HG02885 (cell line): ENCODE data around the gene KLHDC7B.
"Not testable (repeated sequence)": the region's sequence is repeated elsewhere in the genome, so short reads cannot be mapped to it uniquely, and the experiment has no call there.

Experiments used
- ATAC-seq: cut with Tn5 transposase; IDR thresholded peaks from one replicate; pipeline ENCODE4 v1.9.1; 2021; ENCODE audit warnings: mild to moderate bottlenecking; ENCODE audit not compliant: unreplicated experiment, poor library complexity

Gene KLHDC7B

DNA sequence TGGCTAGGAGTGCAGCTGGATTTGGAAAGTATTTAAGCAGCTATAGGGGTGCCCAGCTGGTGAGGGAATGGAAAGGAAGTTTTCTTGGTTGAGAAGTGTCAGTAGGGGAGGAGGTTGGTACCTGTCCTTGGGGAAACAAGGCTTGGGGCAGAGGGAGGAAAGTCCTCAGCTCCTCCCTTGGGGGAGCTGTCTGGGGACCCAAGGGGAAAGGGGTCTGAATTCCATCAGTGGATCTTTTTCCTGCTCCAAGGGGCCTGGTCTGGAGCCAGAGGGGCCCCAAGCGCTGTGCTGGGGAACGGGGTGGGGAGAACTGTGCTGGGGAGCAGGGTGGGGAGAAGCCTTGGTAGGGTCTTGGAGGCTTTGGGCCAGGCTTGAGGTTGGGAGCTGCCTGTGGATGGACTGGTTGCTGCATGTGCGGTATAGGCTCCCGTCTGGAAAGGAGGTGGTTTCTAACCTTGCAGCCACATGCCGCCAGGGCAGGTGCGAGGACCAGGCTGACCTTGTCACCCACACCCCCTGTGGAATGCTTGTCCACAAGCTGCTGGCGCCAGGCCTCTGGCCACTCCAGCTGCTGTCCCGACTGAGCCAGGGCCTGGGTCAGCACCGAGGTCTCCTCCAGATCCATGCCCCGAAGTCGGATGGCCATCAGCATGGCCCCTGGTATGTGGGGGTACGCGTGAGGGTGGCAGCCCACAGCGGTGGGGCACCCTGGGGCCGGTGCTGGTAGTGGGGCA lies 16.9 kb upstream of the KLHDC7B start:
- no peak for ATAC-seq

DNA sequence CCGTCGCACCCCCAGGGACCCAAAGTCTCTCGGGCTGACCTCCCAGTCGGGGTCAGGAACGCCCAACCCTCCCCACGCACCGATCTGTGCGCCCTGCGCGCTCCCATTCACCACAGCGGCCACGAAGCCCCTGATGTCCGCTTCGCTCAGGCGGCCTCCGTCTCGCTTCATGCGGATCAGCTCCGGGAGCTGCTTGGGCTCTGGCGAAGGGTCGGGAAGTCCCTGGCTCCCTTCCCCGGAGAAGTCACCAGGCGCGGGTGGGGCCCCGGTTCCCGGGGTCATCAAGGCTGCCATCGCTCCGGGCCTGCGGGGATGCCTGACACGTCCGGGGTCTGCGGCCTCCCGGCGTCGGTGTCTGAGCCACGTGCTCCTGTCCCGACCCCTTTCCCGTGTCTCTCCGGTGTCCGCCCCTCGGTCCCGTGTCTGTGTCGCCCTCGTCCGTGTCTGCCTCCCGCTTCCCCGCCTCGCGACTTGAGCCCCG lies 16.2 kb upstream of the KLHDC7B start:
- ATAC-seq, result no peak

DNA sequence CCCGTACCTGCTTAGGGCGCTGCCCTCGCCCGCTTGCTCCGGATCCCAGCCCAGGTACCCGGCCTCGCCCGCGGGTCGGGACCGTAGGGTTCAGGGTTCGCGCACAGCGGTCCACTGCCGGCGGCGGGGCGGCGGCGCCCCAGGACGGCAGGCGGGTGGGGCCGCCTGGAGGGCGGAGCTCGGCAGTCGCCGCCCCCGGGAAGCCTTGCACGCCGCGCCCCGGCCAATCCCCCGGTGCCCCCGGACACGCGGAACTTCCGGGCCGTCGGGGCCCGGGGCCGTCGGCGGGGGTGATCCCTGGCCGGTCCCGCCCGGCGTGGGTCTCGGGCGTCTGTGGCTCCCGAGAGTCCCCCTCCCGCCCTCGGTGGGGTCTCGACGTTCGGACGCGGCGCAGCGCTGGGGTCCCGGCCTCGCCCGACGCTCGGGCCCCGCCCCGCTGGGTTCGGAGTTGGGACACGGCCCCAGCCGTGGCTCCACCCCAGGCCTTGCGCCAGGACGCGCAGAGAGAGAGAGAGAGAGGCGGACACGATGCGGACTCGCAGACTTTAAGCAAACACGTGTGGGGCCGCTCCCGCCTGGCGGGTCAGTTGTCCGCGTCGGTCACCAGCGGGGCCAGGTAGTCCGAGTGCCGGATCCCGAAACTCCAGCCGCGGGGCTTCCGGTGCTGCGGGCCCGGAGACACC lies 15.7 kb upstream of the KLHDC7B start, which contains the start of gene TYMP:
TSS of gene TYMP (minus strand) at position 116 of the 683 bp plus-strand sequence. CDS start 303 bp downstream, outside the sequence.
- peak; percentile 19 for ATAC-seq

DNA sequence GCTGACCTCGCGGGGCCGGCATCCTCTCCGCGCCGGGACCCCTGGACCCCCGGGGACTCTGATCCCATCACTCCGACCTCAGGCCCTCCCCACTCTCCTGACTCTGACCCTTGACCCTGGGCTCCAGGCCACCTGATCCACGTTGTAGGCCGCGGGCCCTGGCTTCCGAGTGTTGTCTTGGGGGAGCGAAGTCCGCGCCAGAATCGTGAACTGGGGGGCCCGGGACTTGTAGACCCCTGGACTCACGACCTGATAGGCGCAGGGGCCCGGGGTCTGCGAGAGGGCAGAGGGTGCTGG lies 15.2 kb upstream of the KLHDC7B start:
- ATAC-seq, result peak; percentile 0

DNA sequence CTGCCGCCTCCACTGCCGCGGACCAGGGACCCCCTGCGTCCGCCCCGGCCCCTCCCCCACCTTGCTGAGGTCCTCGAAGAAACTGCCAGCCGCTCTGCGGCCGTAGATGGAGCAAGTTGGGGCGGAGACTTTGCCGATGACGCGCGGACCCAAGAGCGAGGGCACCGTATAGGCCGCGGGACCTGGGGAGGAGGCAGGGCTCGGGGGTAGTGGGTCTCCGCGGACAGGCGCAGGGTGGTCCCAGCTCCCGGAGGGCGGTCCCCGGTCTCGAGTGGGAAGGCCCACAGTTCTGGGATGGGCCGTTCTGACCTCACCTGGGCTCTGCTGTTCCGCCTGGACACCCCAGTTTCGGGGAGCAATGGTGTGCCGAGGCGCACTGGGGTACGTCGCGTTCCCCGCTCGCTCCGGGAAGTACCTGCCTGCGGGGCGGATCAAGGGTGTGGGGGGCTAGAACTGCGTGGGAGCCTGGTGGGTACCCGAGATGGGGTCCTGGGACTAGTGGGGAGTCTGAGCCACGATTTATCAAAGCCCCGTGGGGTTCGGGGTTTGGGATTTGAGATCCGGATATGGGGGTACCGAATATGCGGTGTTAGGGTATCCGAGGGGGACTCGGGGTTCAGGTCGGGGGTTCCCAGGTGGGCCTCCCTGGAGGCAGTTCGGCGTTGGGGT lies 14.7 kb upstream of the KLHDC7B start:
- ATAC-seq, result no peak

DNA sequence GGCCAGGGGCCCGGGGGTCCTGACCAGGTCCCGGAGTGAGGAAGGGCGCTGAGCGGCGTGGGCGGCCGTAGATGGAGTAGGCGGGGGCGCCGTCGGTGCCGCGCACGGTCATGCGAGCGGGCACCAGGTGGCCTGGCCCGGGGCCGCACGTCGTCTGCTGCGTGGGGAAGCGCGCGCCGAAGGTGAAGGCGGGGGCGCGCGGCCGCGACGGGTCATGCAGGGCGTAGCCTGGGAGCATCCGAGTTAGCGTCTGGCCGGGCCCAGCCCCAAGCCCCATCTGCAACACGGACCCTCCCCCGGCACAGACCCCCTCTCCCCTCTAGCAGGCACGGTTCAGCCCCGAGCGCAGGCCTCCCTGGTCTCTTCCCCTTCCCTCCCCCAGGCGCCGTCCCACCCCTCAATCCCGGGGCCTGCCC lies 14.1 kb upstream of the KLHDC7B start:
- ATAC-seq, result no peak

DNA sequence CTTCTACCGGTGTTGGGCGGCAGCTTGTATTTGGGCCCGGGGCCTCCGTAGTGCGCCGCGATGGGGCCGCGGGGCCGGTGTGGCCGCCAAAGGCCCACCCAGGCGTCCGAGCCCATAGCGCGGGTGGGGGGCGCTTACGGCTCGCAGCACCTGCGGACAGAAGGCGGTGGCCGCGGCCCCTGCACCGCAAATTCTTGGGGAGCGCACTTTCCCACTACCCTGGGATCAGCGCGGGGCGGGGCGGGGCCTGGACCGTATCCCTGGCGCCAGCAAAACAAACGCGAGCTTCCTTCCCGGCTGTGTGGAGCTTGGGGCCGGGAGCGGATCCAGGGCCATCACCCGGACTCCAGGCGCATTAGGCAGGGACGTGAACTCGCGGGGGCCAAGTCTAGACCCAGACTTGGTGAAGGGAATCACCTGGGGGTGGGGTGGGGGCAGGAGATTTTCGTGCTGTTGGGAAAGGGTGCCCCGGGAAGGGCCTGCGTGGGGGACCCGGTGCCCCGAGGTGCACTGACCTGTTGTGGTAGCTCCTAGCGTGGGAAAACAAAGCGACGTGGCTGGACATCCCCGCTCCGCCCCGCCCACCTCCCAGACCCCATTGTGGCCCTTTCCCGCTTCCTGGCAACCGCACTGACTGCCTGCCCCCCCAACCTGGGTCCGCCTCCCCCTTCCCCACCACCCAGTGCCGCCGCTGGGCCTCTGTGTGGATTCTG lies 13.6 kb upstream of the KLHDC7B start:
- ATAC-seq, result no peak

DNA sequence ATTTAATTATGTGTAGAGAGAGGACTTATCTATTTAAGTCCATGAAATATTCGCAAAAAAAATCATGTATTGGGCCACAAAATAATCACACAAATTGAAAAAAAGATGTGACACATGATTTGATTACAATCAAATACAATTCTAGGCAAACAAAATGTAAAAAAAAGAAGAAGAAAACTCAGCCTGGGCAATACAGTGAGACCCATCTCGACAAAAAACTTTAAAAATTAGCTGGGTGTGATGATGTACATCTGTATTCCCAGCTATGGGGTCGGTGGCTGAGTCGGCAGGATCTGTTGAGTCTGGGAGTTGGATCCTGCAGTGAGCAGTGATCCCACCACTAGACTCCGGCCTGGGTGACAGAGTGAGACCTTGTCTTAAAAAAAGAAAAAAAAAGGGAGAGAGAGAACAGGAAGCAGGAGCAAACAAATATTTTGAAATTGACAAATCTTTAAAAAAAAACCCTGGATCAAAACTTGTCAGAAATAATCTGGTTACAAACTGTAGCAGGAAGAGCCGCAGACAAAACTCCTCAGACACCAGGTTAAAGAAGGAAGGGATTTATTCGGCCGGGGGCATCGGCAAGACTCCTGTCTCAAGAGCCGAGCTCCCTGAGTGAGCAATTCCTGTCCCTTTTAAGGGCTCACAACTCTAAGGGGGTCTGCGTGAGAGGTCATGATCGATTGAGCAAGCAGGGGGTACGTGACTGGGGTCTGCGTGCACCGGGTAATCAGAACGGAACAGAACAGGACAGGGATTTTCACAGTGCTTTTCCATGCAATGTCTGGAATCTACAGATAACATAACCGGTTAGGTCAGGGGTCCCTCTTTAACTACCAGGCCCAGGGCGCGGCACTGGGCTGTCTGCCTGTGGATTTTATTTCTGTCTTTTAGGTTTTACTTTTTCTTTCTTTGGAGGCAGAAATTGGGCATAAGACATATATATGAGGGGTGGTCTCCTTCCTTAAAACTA lies 12.6 kb upstream of the KLHDC7B start:
- ATAC-seq, result no peak

DNA sequence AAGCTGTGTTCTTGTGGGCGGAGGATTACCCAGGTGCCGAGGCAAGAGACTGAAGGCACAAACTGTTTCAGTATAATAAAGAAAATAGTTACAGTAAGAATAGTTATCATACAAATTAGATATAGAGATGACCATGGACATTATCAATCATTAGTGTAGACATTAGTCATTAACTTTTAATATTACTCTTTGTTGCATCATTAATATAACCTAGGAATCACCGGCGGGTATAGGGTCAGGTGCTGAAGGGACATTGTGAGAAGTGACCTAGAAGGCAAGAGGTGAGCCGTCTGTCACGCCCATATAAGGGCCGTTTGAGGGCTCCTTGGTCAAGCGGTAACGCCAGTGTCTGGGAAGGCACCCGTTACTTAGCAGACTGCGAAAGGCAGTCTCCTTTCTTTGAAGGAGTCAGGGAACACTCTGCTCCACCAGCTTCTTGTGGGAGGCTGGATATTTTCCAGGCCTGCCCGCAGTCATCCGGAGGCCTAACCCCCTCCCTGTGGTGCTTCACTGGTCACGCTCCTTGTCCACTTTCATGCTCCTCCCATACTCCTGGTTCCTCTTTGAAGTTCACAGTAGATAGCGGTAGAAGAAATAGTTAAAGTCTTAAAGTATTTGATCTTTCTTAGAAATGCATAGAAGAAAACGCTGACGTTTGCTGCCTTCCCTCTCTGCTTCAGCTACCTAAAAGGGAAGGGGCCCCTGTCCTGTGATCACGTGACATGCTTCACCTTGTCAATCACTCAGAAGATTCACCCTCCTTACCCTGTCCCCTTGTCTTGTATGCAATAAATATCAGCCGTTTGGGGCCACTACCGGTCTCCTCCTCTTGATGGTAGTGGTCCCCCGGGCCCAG lies 11.6 kb upstream of the KLHDC7B start:
- ATAC-seq, result not testable (repeated sequence)

DNA sequence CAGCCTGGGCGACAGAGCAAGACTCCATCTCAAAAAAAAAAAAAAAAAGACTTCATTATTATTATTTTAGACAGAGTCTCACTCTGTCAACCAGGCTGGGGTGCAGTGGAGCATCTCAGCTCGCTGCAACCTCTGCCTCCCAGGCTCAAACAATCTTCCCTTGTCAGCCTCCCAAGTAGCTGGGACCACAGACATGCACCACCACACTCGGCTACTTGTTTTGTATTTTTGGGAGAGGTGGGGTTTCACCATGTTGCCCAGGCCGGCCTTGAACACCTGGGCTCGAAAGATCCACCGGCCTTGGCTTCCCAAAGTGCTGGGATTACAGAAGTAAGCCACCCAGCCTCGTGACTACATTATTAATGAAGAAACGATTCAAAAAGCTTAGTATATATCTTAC lies 10.6 kb upstream of the KLHDC7B start:
- ATAC-seq, result no peak

DNA sequence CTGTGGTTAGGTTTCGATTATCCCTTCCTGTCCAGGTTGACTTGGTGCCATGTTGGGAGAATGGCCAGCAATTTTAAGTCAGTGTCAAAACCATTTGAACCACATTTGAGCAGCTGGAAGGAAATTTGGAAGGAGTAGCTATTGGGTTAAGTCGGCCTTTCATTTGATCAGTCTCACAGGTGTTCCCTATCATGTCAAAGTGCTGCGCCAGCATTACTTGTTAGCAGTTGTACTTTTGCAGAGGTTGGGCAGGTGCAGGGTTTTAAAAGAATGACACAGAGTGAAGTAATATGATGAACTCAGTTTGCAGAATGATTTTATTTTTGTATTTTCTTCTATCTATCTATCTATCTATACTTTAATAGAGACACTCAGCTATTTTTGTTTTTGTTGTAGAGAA lies 9.5 kb upstream of the KLHDC7B start:
- ATAC-seq, result no peak

DNA sequence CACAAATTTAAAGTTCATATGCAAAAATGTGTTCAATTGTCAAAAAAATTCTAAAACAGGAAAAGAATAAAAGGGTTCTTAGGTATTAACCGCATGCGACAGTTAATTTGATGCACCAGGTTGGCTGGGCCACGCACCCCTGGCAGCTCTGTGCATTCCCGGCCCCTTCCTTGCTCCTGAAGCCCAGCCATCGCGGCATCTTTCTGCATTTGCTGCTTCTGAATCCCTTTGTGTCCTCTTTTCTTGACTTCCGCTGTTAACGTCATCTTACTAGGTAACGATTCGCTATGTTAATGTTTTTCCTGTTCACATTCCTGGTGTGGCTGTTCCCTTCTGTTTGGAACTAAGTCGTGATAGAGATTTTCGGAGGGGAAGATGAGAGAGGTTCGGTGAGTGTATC lies 7.9 kb upstream of the KLHDC7B start:
- ATAC-seq, result no peak

DNA sequence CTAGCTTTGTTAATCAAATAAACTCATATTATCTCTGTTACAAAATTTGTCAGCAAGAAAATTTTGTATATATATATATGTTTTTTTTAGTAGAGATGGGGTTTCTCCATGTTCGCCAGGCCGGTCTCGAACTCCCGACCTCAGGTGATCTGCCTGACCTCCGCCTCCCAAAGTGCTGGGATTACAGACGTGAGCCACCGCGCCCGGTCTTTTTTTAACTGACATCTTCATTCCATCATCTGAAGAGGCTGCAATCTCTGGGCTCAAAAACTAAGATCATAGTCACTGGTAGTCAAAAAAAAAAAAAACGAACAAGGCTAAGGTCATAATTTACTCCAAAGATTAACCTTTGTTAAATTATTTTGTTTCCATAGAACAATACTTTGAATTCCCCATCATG lies 5.3 kb upstream of the KLHDC7B start:
- ATAC-seq, result no peak

DNA sequence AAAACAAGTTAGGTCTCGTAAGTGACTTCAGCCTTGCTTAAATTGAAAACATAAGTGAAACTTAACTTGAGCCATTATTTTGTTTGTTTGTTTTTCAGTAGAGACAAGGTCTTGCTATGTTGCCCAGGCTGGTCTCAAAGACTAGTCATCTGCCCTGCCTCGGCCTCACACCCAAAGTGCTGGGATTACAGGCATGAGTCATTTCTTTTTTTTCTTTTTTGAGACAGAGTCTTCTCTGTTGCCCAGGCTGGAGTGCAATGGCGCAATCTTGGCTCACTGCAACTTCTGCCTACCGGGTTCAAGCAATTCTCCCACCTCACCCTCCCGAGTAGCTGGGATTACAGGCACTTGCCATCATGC lies 4.1 kb upstream of the KLHDC7B start:
- not testable (repeated sequence) for ATAC-seq

DNA sequence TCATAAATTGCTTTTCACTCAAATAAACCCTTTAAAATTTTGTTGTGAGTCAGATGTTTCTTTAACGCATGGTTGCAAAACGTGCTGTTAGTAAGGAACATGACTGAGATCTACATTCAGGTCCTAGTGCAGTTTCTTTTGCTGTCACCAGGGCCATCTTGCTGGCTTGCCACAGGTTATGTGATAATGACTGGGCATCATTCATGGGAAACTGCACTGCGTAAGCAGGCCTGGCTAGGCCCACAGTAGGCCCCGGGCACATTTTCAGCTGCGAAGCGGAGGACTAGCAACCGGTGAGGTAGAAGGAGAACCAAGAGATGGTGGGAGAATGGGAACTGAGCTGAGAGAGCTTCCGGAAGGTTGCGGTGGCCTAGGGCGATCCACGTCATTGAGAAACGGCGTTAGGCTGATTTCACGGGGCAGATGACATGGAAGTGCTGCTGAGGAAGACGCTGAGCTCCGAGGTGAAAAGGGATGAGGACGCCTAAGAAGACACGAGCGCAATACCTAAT lies 3.2 kb upstream of the KLHDC7B start:
- no peak for ATAC-seq

DNA sequence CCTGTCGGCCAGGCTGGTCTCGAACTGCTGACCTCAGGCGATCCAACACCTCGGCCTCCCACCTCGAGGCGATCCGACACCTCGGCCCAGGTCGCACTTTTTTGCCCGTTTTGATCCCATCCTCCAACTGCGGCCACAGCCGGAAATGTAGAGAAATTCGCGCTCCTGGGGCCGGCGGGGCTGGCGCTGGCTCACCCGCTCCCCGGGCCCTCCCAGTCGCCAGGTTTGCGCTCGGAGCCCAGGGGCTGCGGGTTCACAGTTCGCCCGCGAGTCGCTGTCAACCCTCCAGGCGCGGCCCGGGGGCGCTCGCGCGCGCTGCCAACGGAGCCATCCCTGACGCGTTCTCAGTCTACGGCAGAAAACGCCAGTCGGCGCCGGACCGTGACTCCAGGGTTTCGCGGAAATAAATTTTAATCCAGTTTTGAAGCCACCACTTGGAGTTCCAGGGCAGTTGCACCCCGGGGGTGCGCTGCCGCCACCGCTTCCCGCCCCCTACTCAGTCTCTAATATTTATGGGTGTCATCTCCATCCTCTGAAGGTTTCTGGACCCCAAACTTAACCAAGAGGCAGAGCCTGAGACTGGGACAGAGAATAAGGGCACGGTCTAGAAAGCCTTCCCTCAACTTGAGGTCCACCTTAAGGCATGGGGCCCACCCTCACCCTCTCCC lies 1.5 kb upstream of the KLHDC7B start:
- ATAC-seq, result no peak

DNA sequence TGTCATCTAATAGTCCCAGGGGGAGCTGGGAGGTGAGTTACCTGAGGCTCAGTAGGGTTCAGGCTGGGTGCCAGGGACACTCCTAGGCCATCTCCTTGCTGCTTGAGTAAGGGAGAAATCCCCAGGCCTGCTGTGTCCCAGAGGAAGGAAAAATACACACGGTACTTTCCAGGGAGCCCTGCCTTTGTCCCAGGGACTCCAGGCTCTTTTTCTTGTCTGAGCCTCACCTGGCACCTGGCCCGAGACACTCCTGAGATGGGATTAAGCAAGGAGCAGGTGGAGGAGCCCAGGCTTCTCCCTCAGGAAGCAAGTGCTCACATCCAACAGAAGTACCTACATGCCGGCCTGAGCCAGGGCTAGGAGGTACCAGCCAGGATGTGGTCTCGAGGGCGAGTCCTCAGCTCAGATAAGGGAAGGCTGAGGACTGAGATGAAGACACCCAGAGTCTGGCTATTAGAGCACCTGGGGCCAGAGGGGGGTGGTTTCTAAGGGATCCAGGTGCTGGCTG lies 899 bp upstream of the KLHDC7B start:
- no peak for ATAC-seq
